Measurements from ENCODE around the gene TMPRSS11E. TPM values are rescaled to one million over a fixed set of nuclear protein-coding genes. Genes with fewer than 3 reads are reported as not detected.
"Not testable (repeated sequence)": the region's sequence is repeated elsewhere in the genome, so short reads cannot be mapped to it uniquely, and the experiment has no call there.

TMPRSS11E gene
- total RNA-seq, 1 donor from 2014 or later: 2.0 TPM

GRCh38 chr4:68518889-68519288 is 71.6 kb downstream of the TMPRSS11E start:
- no peaks in the 10 kb centered on the region for H3K4me1 Mint-ChIP-seq (ENCODE audit: unreplicated experiment)
- no peak overlapping the region for H3K4me3 Mint-ChIP-seq
- TF ChIP-seq, protein P1, sequence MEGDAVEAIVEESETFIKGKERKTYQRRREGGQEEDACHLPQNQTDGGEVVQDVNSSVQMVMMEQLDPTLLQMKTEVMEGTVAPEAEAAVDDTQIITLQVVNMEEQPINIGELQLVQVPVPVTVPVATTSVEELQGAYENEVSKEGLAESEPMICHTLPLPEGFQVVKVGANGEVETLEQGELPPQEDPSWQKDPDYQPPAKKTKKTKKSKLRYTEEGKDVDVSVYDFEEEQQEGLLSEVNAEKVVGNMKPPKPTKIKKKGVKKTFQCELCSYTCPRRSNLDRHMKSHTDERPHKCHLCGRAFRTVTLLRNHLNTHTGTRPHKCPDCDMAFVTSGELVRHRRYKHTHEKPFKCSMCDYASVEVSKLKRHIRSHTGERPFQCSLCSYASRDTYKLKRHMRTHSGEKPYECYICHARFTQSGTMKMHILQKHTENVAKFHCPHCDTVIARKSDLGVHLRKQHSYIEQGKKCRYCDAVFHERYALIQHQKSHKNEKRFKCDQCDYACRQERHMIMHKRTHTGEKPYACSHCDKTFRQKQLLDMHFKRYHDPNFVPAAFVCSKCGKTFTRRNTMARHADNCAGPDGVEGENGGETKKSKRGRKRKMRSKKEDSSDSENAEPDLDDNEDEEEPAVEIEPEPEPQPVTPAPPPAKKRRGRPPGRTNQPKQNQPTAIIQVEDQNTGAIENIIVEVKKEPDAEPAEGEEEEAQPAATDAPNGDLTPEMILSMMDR (conservative IDR thresholded peaks at IDR 0.05): no peak
- DNase-seq (ENCODE audit: extremely low spot score, unreplicated experiment): no peak
- H3K27me3 Mint-ChIP-seq: no peaks in the 10 kb centered on the region
- no peak overlapping the region for H3K27ac Mint-ChIP-seq
- H3K36me3 Mint-ChIP-seq: no peaks in the 10 kb centered on the region
- no peaks in the 10 kb centered on the region for H3K9me3 Mint-ChIP-seq

DNA sequence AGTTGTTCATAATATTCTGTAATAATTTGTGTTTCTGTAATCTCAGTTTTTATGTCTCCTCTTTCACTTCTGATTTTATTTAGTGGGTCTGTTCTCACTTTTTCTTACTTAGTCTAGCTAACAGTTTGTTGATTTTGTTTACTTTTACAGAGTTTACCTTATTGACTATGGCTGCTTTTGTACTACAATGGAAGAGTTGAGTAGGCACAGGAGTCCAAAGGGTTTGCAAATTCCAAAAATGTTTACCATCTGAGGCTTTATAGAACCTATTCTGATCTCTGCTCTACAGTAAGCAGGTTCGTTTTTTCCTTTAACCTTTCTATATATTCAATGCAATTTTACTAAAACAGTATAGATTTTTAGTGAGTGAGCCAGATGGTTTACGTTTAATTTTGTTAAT is 73.7 kb downstream of the TMPRSS11E start:
- H3K9me3 Mint-ChIP-seq: no peaks in the 10 kb centered on the region
- H3K27me3 Mint-ChIP-seq: no peaks in the 10 kb centered on the region
- no peak overlapping the region for H3K27ac Mint-ChIP-seq
- DNase-seq (ENCODE audit: extremely low spot score, unreplicated experiment): no peak
- H3K4me1 Mint-ChIP-seq (ENCODE audit: unreplicated experiment): no peaks in the 10 kb centered on the region
- H3K4me3 Mint-ChIP-seq: no peak overlapping the region
- H3K36me3 Mint-ChIP-seq: no peaks in the 10 kb centered on the region
- TF ChIP-seq, protein P1 (conservative IDR thresholded peaks at IDR 0.05): no peak

GRCh38 chr4:68522232-68522631 is 75.0 kb downstream of the TMPRSS11E start:
- H3K4me3 Mint-ChIP-seq; H3K9me3 Mint-ChIP-seq; H3K4me1 Mint-ChIP-seq (ENCODE audit: unreplicated experiment); H3K27ac Mint-ChIP-seq; H3K27me3 Mint-ChIP-seq; DNase-seq (ENCODE audit: extremely low spot score, unreplicated experiment); H3K36me3 Mint-ChIP-seq: not testable (repeated sequence)

GRCh38 chr4:68535974-68536373 is 88.7 kb downstream of the TMPRSS11E start:
- TF ChIP-seq, protein P1 (conservative IDR thresholded peaks at IDR 0.05): no peak
- H3K27ac Mint-ChIP-seq: no peak overlapping the region
- H3K4me1 Mint-ChIP-seq (ENCODE audit: unreplicated experiment): no peaks in the 10 kb centered on the region
- H3K27me3 Mint-ChIP-seq: no peaks in the 10 kb centered on the region
- no peak for DNase-seq (ENCODE audit: extremely low spot score, unreplicated experiment)
- no peak overlapping the region for H3K4me3 Mint-ChIP-seq
- no peaks in the 10 kb centered on the region for H3K9me3 Mint-ChIP-seq
- H3K36me3 Mint-ChIP-seq: no peaks in the 10 kb centered on the region

GRCh38 chr4:68536375-68536774 is 89.1 kb downstream of the TMPRSS11E start:
- Mint-ChIP-seq H3K27ac (no peak overlapping the region), H3K36me3 (no peaks in the 10 kb centered on the region), H3K4me1 (ENCODE audit: unreplicated experiment) (no peaks in the 10 kb centered on the region), H3K27me3 (no peaks in the 10 kb centered on the region), H3K9me3 (no peaks in the 10 kb centered on the region), H3K4me3 (no peak overlapping the region)
- no peak for DNase-seq (ENCODE audit: extremely low spot score, unreplicated experiment)
- TF ChIP-seq, protein P1 (conservative IDR thresholded peaks at IDR 0.05): no peak

- H3K27ac Mint-ChIP-seq; DNase-seq (ENCODE audit: extremely low spot score, unreplicated experiment); H3K4me1 Mint-ChIP-seq (ENCODE audit: unreplicated experiment); H3K27me3 Mint-ChIP-seq; H3K4me3 Mint-ChIP-seq; H3K36me3 Mint-ChIP-seq; H3K9me3 Mint-ChIP-seq: not testable (repeated sequence)
Observed at GRCh38 chr4:68542742-68543141, 95.5 kb downstream of the TMPRSS11E start.

Other genes with a start within 250 kb of the TMPRSS11E start
- gene TMPRSS11B, start 201.8 kb upstream of the TMPRSS11E start, total RNA-seq (ENCODE audit: low replicate concordance): 1.0 and 3.1 TPM in 2 replicates
- gene YTHDC1, start 97.4 kb upstream of the TMPRSS11E start, total RNA-seq (ENCODE audit: low replicate concordance): 99.0 and 105 TPM in 2 replicates
- gene UGT2B17, start 128.9 kb downstream of the TMPRSS11E start, total RNA-seq (ENCODE audit: low replicate concordance): 0.31 TPM in 1 of 2 replicates, not detected in the other
- 2.0 and 5.2 TPM in 2 replicates for gene UGT2B15, start 223.2 kb downstream of the TMPRSS11E start, total RNA-seq (ENCODE audit: low replicate concordance)